ENCODE measurements around the gene PROC.

The PROC gene

GRCh38 chr2:127379712-127380355 is 38.4 kb upstream of the PROC start:
- no peak overlapping the region for H3K27ac ChIP-seq
- TF ChIP-seq CTCF (IDR thresholded peaks at IDR 0.05): no peak
- TF ChIP-seq ZFX (IDR thresholded peaks at IDR 0.05; ENCODE audit: borderline replicate concordance): no peak

- no peak for TF ChIP-seq CTCF (IDR thresholded peaks at IDR 0.05)
- TF ChIP-seq ZFX (IDR thresholded peaks at IDR 0.05; ENCODE audit: borderline replicate concordance): no peak
- no peak overlapping the region for H3K27ac ChIP-seq
These were observed 36.5 kb upstream of the PROC start for GRCh38 chr2:127381762-127382161.

GRCh38 chr2:127382831-127383230 is 35.4 kb upstream of the PROC start:
- TF ChIP-seq CTCF (IDR thresholded peaks at IDR 0.05) (no peak), ZFX (IDR thresholded peaks at IDR 0.05; ENCODE audit: borderline replicate concordance) (no peak)
- H3K27ac ChIP-seq: no peak overlapping the region

GRCh38 chr2:127384529-127384928 is 33.7 kb upstream of the PROC start:
- TF ChIP-seq CTCF (IDR thresholded peaks at IDR 0.05) (no peak), ZFX (IDR thresholded peaks at IDR 0.05; ENCODE audit: borderline replicate concordance) (no peak)
- no peak overlapping the region for H3K27ac ChIP-seq

GRCh38 chr2:127386246-127386645 is 32.0 kb upstream of the PROC start:
- no peak overlapping the region for H3K27ac ChIP-seq
- TF ChIP-seq ZFX (IDR thresholded peaks at IDR 0.05; ENCODE audit: borderline replicate concordance) (no peak), CTCF (IDR thresholded peaks at IDR 0.05) (no peak)

- H3K27ac ChIP-seq: peak overlapping the region; percentile 92
- TF ChIP-seq ZFX (IDR thresholded peaks at IDR 0.05; ENCODE audit: borderline replicate concordance) (no peak), CTCF (IDR thresholded peaks at IDR 0.05) (no peak)
These were observed 31.2 kb upstream of the PROC start for GRCh38 chr2:127386764-127387654.

Measured in 22Rv1 (cell line).